Esophagus muscularis mucosa (tissue), 4 donors: Measurements from ENCODE around the gene TBC1D9. TPM values are rescaled to one million over a fixed set of nuclear protein-coding genes. Genes with fewer than 3 reads are reported as not detected.

ENCODE experiments used
- DNase-seq: peaks from one replicate; pipeline ENCODE4 v3.0.0-alpha.2; 2017; ENCODE audit errors: extremely low spot score
- H3K27ac ChIP-seq, 4 donors: fragments of 200-600 bp; sonication (generic); replicated peaks in 1 of 4; 1 replicate in 3 of 4; 2 replicates in 1 of 4; pipeline ENCODE4 v1.5.1; 2016 to 2019; ENCODE audit warnings: mild to moderate bottlenecking in 1 of 4
- H3K27me3 ChIP-seq, 4 donors: fragments of 200-600 bp; sonication (generic); one replicate each; pipeline versions ENCODE4 v1.5.1 to v1.6.0; 2016 to 2019
- H3K36me3 ChIP-seq, 4 donors: fragments of 200-600 bp; sonication (generic); one replicate each; pipeline ENCODE4 v1.5.1; 2016 to 2019
- H3K4me1 ChIP-seq, 4 donors: fragments of 200-600 bp; sonication (generic); one replicate each; pipeline ENCODE4 v1.5.1; 2016 to 2019
- H3K4me3 ChIP-seq, 4 donors: fragments of 200-600 bp; sonication (generic); 1 replicate in 2 of 4; 2 replicates in 2 of 4; pipeline ENCODE4 v1.5.1; 2016 to 2019; ENCODE audit warnings: mild to moderate bottlenecking in 4 of 4, moderate library complexity in 1 of 4
- H3K9me3 ChIP-seq, 4 donors: fragments of 200-600 bp; sonication (generic); 1 replicate in 3 of 4; 2 replicates in 1 of 4; pipeline ENCODE4 v1.5.1; 2016 to 2019
- EP300 ChIP-seq: sonication (generic); formaldehyde crosslinking; IDR thresholded peaks from one replicate; pipeline ENCODE4 v1.6.1; 2017; ENCODE audit warnings: antibody characterized with exemption
- POLR2A ChIP-seq: fragments of 450-650 bp; IDR thresholded peaks from one replicate; pipeline ENCODE4 v1.6.1; 2017; ENCODE audit warnings: antibody characterized with exemption, moderate library complexity, mild to moderate bottlenecking, low read depth
- POLR2AphosphoS5 ChIP-seq, 2 donors: sonication (generic); formaldehyde crosslinking; IDR thresholded peaks; one replicate each; pipeline ENCODE4 v1.6.1; 2017; ENCODE audit warnings: antibody characterized with exemption in 2 of 2
- WGBS: methylation state at CpG from one replicate; pipeline ENCODE4 v1.1.5; 2018; 5-methylcytosine and 5-hydroxymethylcytosine counted together
- intact Hi-C: fragments of 100-400 bp; cut with DNase I; formaldehyde crosslinking; loops from one replicate; pipeline ENCODE4 v1.15.1; 2023
- total RNA-seq, 4 donors: library from RNA; depleted of rRNA; stranded (reverse); fragments of >200 nt; gene quantifications; one replicate each; pipeline versions ENCODE4 v1.1.0 to v1.2.1, GENCODE V29; 2016
- TF ChIP-seq, protein P1 (sequence below), 3 experiments: fragments of 200-600 bp in 2 of 3; fragments of 450-650 bp in 1 of 3; sonication (generic) in 2 of 3; IDR thresholded peaks; one replicate each; pipeline ENCODE4 v1.5.1; 2017 to 2019; ENCODE audit warnings: antibody characterized with exemption in 3 of 3, mild to moderate bottlenecking in 2 of 3, moderate library complexity in 1 of 3

TBC1D9 gene
- total RNA-seq, 4 donors from 2014 or later = 15.4 to 23.8 (median 21.3) TPM

GRCh38 chr4:140626661-140627376, 129.4 kb downstream of the TBC1D9 start:
- no peaks in the 10 kb centered on the region for H3K4me1 ChIP-seq
- no peaks in the 10 kb centered on the region for H3K27me3 ChIP-seq
- WGBS = 56% methylated on average over 2 of the region's 2 CpGs
- no peak for TF ChIP-seq POLR2AphosphoS5 (IDR thresholded peaks at IDR 0.05)
- TF ChIP-seq POLR2A = no peak
- TF ChIP-seq, protein P1, sequence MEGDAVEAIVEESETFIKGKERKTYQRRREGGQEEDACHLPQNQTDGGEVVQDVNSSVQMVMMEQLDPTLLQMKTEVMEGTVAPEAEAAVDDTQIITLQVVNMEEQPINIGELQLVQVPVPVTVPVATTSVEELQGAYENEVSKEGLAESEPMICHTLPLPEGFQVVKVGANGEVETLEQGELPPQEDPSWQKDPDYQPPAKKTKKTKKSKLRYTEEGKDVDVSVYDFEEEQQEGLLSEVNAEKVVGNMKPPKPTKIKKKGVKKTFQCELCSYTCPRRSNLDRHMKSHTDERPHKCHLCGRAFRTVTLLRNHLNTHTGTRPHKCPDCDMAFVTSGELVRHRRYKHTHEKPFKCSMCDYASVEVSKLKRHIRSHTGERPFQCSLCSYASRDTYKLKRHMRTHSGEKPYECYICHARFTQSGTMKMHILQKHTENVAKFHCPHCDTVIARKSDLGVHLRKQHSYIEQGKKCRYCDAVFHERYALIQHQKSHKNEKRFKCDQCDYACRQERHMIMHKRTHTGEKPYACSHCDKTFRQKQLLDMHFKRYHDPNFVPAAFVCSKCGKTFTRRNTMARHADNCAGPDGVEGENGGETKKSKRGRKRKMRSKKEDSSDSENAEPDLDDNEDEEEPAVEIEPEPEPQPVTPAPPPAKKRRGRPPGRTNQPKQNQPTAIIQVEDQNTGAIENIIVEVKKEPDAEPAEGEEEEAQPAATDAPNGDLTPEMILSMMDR (IDR thresholded peaks at IDR 0.05) = no peak
- TF ChIP-seq EP300 = no peak
- DNase-seq = no peak
- no peak overlapping the region for H3K27ac ChIP-seq
- no peaks in the 10 kb centered on the region for H3K9me3 ChIP-seq
- no peak overlapping the region for H3K4me3 ChIP-seq
- intact Hi-C loops = no loop called here
- peaks cover 9 to 84% (median 45%) of the 10 kb centered on the region in 4 donors for H3K36me3 ChIP-seq

GRCh38 chr4:140622333-140622958, 133.7 kb downstream of the TBC1D9 start:
- intact Hi-C loops = no loop called here
- peaks cover 9 to 63% (median 41%) of the 10 kb centered on the region in 4 donors for H3K36me3 ChIP-seq

DNA sequence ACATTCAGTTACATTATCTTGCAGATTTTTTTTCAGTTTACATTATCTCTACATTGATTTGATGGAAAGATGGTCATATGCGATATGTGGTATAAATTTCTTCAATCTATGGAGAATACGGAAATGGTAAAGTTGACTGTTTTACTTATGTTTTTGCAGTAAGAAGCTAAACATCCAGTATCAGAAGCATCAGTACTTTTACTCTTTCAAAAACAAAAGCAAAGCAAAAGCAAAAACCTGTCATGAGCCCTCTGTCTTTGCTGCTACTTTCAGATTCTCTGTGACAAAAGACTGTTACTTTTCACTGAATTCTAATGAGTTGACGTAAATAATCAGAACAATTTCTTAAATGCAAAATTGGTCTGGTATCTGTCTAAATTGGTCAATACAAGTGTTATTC, 135.0 kb downstream of the TBC1D9 start:
- Histone ChIP-seq H3K27me3 (no peaks in the 10 kb centered on the region), H3K36me3 (peaks cover 9 to 50% (median 33%) of the 10 kb centered on the region in 4 donors), H3K9me3 (no peaks in the 10 kb centered on the region), H3K27ac (no peak overlapping the region), H3K4me1 (no peaks in the 10 kb centered on the region), H3K4me3 (no peak overlapping the region)
- intact Hi-C loops = no loop called here
- no peak for TF ChIP-seq POLR2A
- TF ChIP-seq EP300 = no peak
- TF ChIP-seq, protein P1 (IDR thresholded peaks at IDR 0.05) = no peak
- no peak for TF ChIP-seq POLR2AphosphoS5 (IDR thresholded peaks at IDR 0.05)
- no peak for DNase-seq
- WGBS = 93% methylated on average over 3 of the region's 3 CpGs

More at GRCh38 chr4:140622333-140622958, 133.7 kb downstream of the TBC1D9 start:
- Histone ChIP-seq H3K9me3 (no peaks in the 10 kb centered on the region), H3K27ac (no peak overlapping the region), H3K4me3 (no peak overlapping the region), H3K4me1 (no peaks in the 10 kb centered on the region), H3K27me3 (no peaks in the 10 kb centered on the region)
- DNase-seq = no peak
- TF ChIP-seq POLR2A (no peak), EP300 (no peak), POLR2AphosphoS5 (IDR thresholded peaks at IDR 0.05) (no peak)
- TF ChIP-seq, protein P1 (IDR thresholded peaks at IDR 0.05) = no peak
- WGBS = 88% methylated on average over 20 of the region's 33 CpGs

- H3K9me3 ChIP-seq = no peaks in the 10 kb centered on the region
- no peak overlapping the region for H3K27ac ChIP-seq
- intact Hi-C loops = loop anchor here (10.0 kb wide), 1 partner anchor 237 kb away; no protein-coding TSS in a partner anchor
- no peak for DNase-seq
- no peaks in the 10 kb centered on the region for H3K4me1 ChIP-seq
- WGBS = 49% methylated on average over 7 of the region's 7 CpGs
- H3K27me3 ChIP-seq = no peaks in the 10 kb centered on the region
- TF ChIP-seq EP300 (no peak), POLR2AphosphoS5 (IDR thresholded peaks at IDR 0.05) (no peak), POLR2A (no peak)
- TF ChIP-seq, protein P1 (IDR thresholded peaks at IDR 0.05) = no peak
- H3K36me3 ChIP-seq = peaks cover 5 to 15% (median 8%) of the 10 kb centered on the region in 4 donors
- H3K4me3 ChIP-seq = no peak overlapping the region
These were observed 138.5 kb downstream of the TBC1D9 start for GRCh38 chr4:140617499-140618248.
